Ovary (tissue), 9 donors: ENCODE data around the gene PAK4. TPM values are rescaled to one million over a fixed set of nuclear protein-coding genes. Genes with fewer than 3 reads are reported as not detected.
"Not testable (repeated sequence)": the region's sequence is repeated elsewhere in the genome, so short reads cannot be mapped to it uniquely, and the experiment has no call there.

ENCODE experiments used
- DNase-seq, 5 donors: peaks; one replicate each; pipeline ENCODE4 v3.0.0-alpha.2; 2019 to 2020
- H3K27ac ChIP-seq, 2 donors: fragments of 200-600 bp; one replicate each; pipeline versions ENCODE4 v1.5.1 to v1.8.0; 2019 to 2022
- H3K27me3 ChIP-seq: fragments of 200-600 bp; one replicate; pipeline ENCODE4 v1.8.0; 2022
- H3K36me3 ChIP-seq: fragments of 200-600 bp; sonication (generic); one replicate; pipeline ENCODE4 v1.5.1; 2019
- H3K4me1 ChIP-seq: one replicate; pipeline ENCODE4 v1.8.1; 2013; ENCODE audit warnings: mild to moderate bottlenecking, moderate library complexity; ENCODE audit not compliant: insufficient read depth
- H3K4me3 ChIP-seq: fragments of 200-600 bp; sonication (generic); one replicate; pipeline ENCODE4 v1.5.1; 2017
- H3K9me3 ChIP-seq, 2 donors: fragments of 200-600 bp in 1 of 2; sonication (generic) in 1 of 2; one replicate each; pipeline versions ENCODE4 v1.5.1 to v1.8.1; 2013 to 2019; ENCODE audit warnings: mild to moderate bottlenecking in 1 of 2, moderate library complexity in 1 of 2
- CTCF ChIP-seq, 3 donors: fragments of 450-650 bp in 2 of 3; fragments of 200-600 bp in 1 of 3; IDR thresholded peaks; one replicate each; pipeline versions ENCODE4 v1.5.1 to v1.8.0; 2016 to 2022; ENCODE audit warnings: antibody characterized with exemption in 3 of 3, mild to moderate bottlenecking in 1 of 3
- EP300 ChIP-seq: sonication (generic); formaldehyde crosslinking; IDR thresholded peaks from one replicate; pipeline ENCODE4 v1.6.1; 2017; ENCODE audit warnings: antibody characterized with exemption
- POLR2A ChIP-seq: fragments of 450-650 bp; IDR thresholded peaks from one replicate; pipeline ENCODE4 v1.6.1; 2017; ENCODE audit warnings: antibody characterized with exemption, mild to moderate bottlenecking, moderate library complexity
- WGBS, 3 donors: extraction: QIAGEN DNeasy Blood & Tissue Kit in 1 of 3; methylation state at CpG; one replicate each; pipeline versions ENCODE4 v1.1.5 to v1.1.7; 2013 to 2017; 5-methylcytosine and 5-hydroxymethylcytosine counted together
- intact Hi-C, 4 donors: fragments of 100-400 bp; cut with DNase I; formaldehyde crosslinking; loops; one replicate each; pipeline versions ENCODE4 v1.11.0 to v1.15.1; 2022 to 2023
- polyA plus RNA-seq, 2 donors: library from polyadenylated mRNA; stranded (reverse); fragments of 200-250 nt in 1 of 2; fragments of 350-450 nt in 1 of 2; fragmentation: Illumina TruSeq in 1 of 2; extraction: RNeasy Lipid Tissue Mini Kit (QIAGEN cat#74804) in 1 of 2; gene quantifications; one replicate each; pipeline ENCODE4 v1.2.3, GENCODE V29; 2013 to 2014
- total RNA-seq, 7 donors: library from RNA; depleted of rRNA in 2 of 7; stranded (reverse); fragments of >200 nt in 2 of 7; fragmentation: NEBNext Ultra II Directional in 3 of 7; extraction: Animal tissue kit (Norgen Biotek cat#: 25700) in 3 of 7; gene quantifications; one replicate each; pipeline versions ENCODE4 v1.1.0 to v1.2.4, GENCODE V29; 2016 to 2023
- donor health status: DM: no; HTN: no; CAD: no; lungs with moderate emphysema.
- donor health status: DM: no; HTN: no; CAD: no.
- donor health status: Bipolar disorder and iron deficiency.
- donor health status: DM: yes; HTN: yes; CAD: no.
- donor health status: DM: no; HTN: no; CAD: no.
- donor health status: DM: yes; HTN: yes; CAD: no.

Gene PAK4
- total and polyA plus RNA-seq, 9 donors: 10.4 to 62.2 (median 35.4) TPM

- Histone ChIP-seq H3K36me3 (no peaks in the 10 kb centered on the region), H3K27me3 (no peaks in the 10 kb centered on the region), H3K27ac (peak overlapping the region; percentile 41 to 55), H3K9me3 (no peaks in the 10 kb centered on the region), H3K4me1 (peaks cover 32% of the 10 kb centered on the region), H3K4me3 (no peak overlapping the region)
- no peak for TF ChIP-seq CTCF (IDR thresholded peaks at IDR 0.05)
- no peak for TF ChIP-seq POLR2A
- TF ChIP-seq EP300: no peak
- DNase-seq: no peak
- intact Hi-C loops: loop anchor here in 1 of 4 donors (10.0 kb wide), 1 partner anchor 395 kb away; the partner anchor contains the start of gene EID2B
- WGBS, 3 donors: 17 to 20% (median 18%) methylated on average over 7 of the region's 7 CpGs
These were observed 14.4 kb downstream of the PAK4 start for GRCh38 chr19:39139971-39140453.

- Histone ChIP-seq H3K27ac (peak overlapping the region in 1 of 2 donors; percentile 41), H3K4me1 (peaks cover 33% of the 10 kb centered on the region)
These were observed 15.0 kb downstream of the PAK4 start for GRCh38 chr19:39140594-39140993.

GRCh38 chr19:39141929-39142328, 16.3 kb downstream of the PAK4 start:
- 60 to 70% (median 63%) methylated on average over 11 of the region's 11 CpGs for WGBS, 3 donors
- no peaks in the 10 kb centered on the region for H3K27me3 ChIP-seq
- intact Hi-C loops: no loop called here
- H3K9me3 ChIP-seq: no peaks in the 10 kb centered on the region
- no peak for DNase-seq
- H3K4me3 ChIP-seq: no peak overlapping the region
- peaks cover 32% of the 10 kb centered on the region for H3K4me1 ChIP-seq
- no peak for TF ChIP-seq CTCF (IDR thresholded peaks at IDR 0.05)
- no peaks in the 10 kb centered on the region for H3K36me3 ChIP-seq
- H3K27ac ChIP-seq: no peak overlapping the region

More at GRCh38 chr19:39140594-39140993, 15.0 kb downstream of the PAK4 start:
- 33 to 47% (median 39%) methylated on average over 5 of the region's 5 CpGs for WGBS, 3 donors
- Histone ChIP-seq H3K27me3 (no peaks in the 10 kb centered on the region), H3K9me3 (no peaks in the 10 kb centered on the region), H3K36me3 (no peaks in the 10 kb centered on the region), H3K4me3 (no peak overlapping the region)
- DNase-seq: peak in 1 of 5 donors; percentile 32
- no peak for TF ChIP-seq EP300
- TF ChIP-seq POLR2A: no peak
- TF ChIP-seq CTCF (IDR thresholded peaks at IDR 0.05): no peak
- intact Hi-C loops: no loop called here

GRCh38 chr19:39142630-39143029, 17.0 kb downstream of the PAK4 start:
- Histone ChIP-seq H3K4me1 (peaks cover 28% of the 10 kb centered on the region), H3K36me3 (no peaks in the 10 kb centered on the region), H3K4me3 (no peak overlapping the region), H3K27ac (peak overlapping the region in 1 of 2 donors; percentile 45), H3K9me3 (no peaks in the 10 kb centered on the region), H3K27me3 (no peaks in the 10 kb centered on the region)
- TF ChIP-seq CTCF (IDR thresholded peaks at IDR 0.05) (no peak), EP300 (no peak), POLR2A (no peak)
- 88 to 93% (median 89%) methylated on average over 5 of the region's 5 CpGs for WGBS, 3 donors
- intact Hi-C loops: no loop called here
- DNase-seq: no peak

- DNase-seq, H3K9me3 ChIP-seq, H3K4me3 ChIP-seq, intact Hi-C loops, H3K27me3 ChIP-seq, H3K36me3 ChIP-seq: not testable (repeated sequence)
- Histone ChIP-seq H3K27ac (peak overlapping the region in 1 of 2 donors; percentile 75), H3K4me1 (peaks cover 25% of the 10 kb centered on the region)
- 80 to 89% (median 89%) methylated on average over 5 of the region's 5 CpGs for WGBS, 3 donors
These were observed 18.2 kb downstream of the PAK4 start for GRCh38 chr19:39143757-39144289.
